Liver (tissue), 9 donors: ENCODE results near the gene WHRN. TPM values are rescaled to one million over a fixed set of nuclear protein-coding genes. Genes with fewer than 3 reads are reported as not detected.

Source experiments
- DNase-seq: peaks from one replicate; pipeline ENCODE4 v3.0.0-alpha.2; 2017; ENCODE audit warnings: low spot score
- H3K27ac ChIP-seq, 2 donors: one replicate each; pipeline ENCODE4 v1.7.0; 2013; ENCODE audit warnings: inconsistent platforms in 2 of 2, low read length in 2 of 2, control low read depth in 1 of 2, low read depth in 1 of 2, mild to moderate bottlenecking in 1 of 2
- H3K27me3 ChIP-seq, 4 donors: one replicate each; pipeline versions ENCODE4 v1.6.1 to v1.7.0; 2013; ENCODE audit warnings: low read length in 3 of 4, inconsistent platforms in 1 of 4, mild to moderate bottlenecking in 1 of 4, moderate library complexity in 1 of 4; ENCODE audit not compliant: control insufficient read depth in 4 of 4, insufficient read depth in 4 of 4
- H3K36me3 ChIP-seq, 4 donors: one replicate each; pipeline versions ENCODE4 v1.6.1 to v1.7.0; 2013; ENCODE audit warnings: low read length in 3 of 4, mild to moderate bottlenecking in 3 of 4, low read depth in 1 of 4, moderate library complexity in 1 of 4; ENCODE audit not compliant: control insufficient read depth in 4 of 4, insufficient read depth in 3 of 4
- H3K4me1 ChIP-seq, 4 donors: one replicate each; pipeline versions ENCODE4 v1.6.1 to v1.7.0; 2013; ENCODE audit warnings: low read length in 3 of 4, mild to moderate bottlenecking in 3 of 4, moderate library complexity in 1 of 4; ENCODE audit not compliant: control insufficient read depth in 4 of 4, insufficient read depth in 4 of 4
- H3K4me3 ChIP-seq, 3 donors: one replicate each; pipeline versions ENCODE4 v1.6.1 to v1.7.0; 2013; ENCODE audit warnings: low read length in 3 of 3, control low read depth in 1 of 3, low read depth in 1 of 3, mild to moderate bottlenecking in 1 of 3
- H3K9ac ChIP-seq, 2 donors: one replicate each; pipeline ENCODE4 v1.7.0; 2013; ENCODE audit warnings: low read length in 2 of 2, mild to moderate bottlenecking in 2 of 2, moderate library complexity in 2 of 2, control low read depth in 1 of 2, low read depth in 1 of 2
- H3K9me3 ChIP-seq, 4 donors: one replicate each; pipeline versions ENCODE4 v1.6.1 to v1.7.0; 2013; ENCODE audit warnings: low read length in 3 of 4; ENCODE audit not compliant: control insufficient read depth in 4 of 4
- ATF3 ChIP-seq: IDR thresholded peaks from 2 replicates; pipeline ENCODE4 v1.6.1; 2016; ENCODE audit warnings: antibody characterized with exemption
- EGR1 ChIP-seq, 2 donors: IDR thresholded peaks; 2 replicates each; pipeline ENCODE4 v1.6.1; 2016 to 2018; ENCODE audit warnings: antibody characterized with exemption in 2 of 2, low read depth in 2 of 2
- FOXA1 ChIP-seq: IDR thresholded peaks from 2 replicates; pipeline ENCODE4 v1.6.1; 2016; ENCODE audit warnings: antibody characterized with exemption
- FOXA2 ChIP-seq: IDR thresholded peaks from 2 replicates; pipeline ENCODE4 v1.6.1; 2016; ENCODE audit warnings: antibody characterized with exemption
- GABPA ChIP-seq, 2 donors: IDR thresholded peaks in 1 of 2; conservative IDR thresholded peaks in 1 of 2; 2 replicates each; pipeline ENCODE4 v1.6.1; 2016; ENCODE audit warnings: antibody characterized with exemption in 2 of 2, mild to moderate bottlenecking in 1 of 2, moderate library complexity in 1 of 2
- HNF4A ChIP-seq, 2 donors: conservative IDR thresholded peaks; 2 replicates each; pipeline ENCODE4 v1.6.1; 2016; ENCODE audit warnings: antibody characterized with exemption in 2 of 2, mild to moderate bottlenecking in 2 of 2
- HNF4G ChIP-seq: IDR thresholded peaks from 2 replicates; pipeline ENCODE4 v1.6.1; 2016; ENCODE audit warnings: antibody characterized with exemption
- JUND ChIP-seq, 2 donors: IDR thresholded peaks; 2 replicates each; pipeline ENCODE4 v1.6.1; 2016; ENCODE audit warnings: antibody characterized with exemption in 2 of 2
- MAX ChIP-seq: IDR thresholded peaks from 2 replicates; pipeline ENCODE4 v1.6.1; 2016; ENCODE audit warnings: antibody characterized with exemption
- NR2F2 ChIP-seq: IDR thresholded peaks from 2 replicates; pipeline ENCODE4 v1.6.1; 2016; ENCODE audit warnings: antibody characterized with exemption
- RAD21 ChIP-seq, 2 donors: IDR thresholded peaks; 2 replicates each; pipeline ENCODE4 v1.6.1; 2016; ENCODE audit warnings: antibody characterized with exemption in 2 of 2, mild to moderate bottlenecking in 2 of 2
- RXRA ChIP-seq, 2 donors: IDR thresholded peaks; 2 replicates each; pipeline ENCODE4 v1.6.1; 2017 to 2018; ENCODE audit warnings: antibody characterized with exemption in 2 of 2, mild to moderate bottlenecking in 1 of 2
- SP1 ChIP-seq: IDR thresholded peaks from 2 replicates; pipeline ENCODE4 v1.6.1; 2018; ENCODE audit warnings: antibody characterized with exemption, mild to moderate bottlenecking
- YY1 ChIP-seq: IDR thresholded peaks from 2 replicates; pipeline ENCODE4 v1.6.1; 2016; ENCODE audit warnings: antibody characterized with exemption, mild to moderate bottlenecking
- WGBS: extraction: QIAGEN DNeasy Blood & Tissue Kit; methylation state at CpG from one replicate; pipeline ENCODE4 v1.1.7; 2013; 5-methylcytosine and 5-hydroxymethylcytosine counted together
- polyA plus RNA-seq, 2 donors: library from polyadenylated mRNA; stranded (reverse) in 1 of 2; unstranded in 1 of 2; fragments of 200-250 nt in 1 of 2; fragments of >200 nt in 1 of 2; fragmentation: Nextera tagmentation in 1 of 2; extraction: Ambion mirVana in 1 of 2; gene quantifications; one replicate each; pipeline versions ENCODE4 v1.2.1 to v1.2.3, GENCODE V29; 2013 to 2015
- total RNA-seq, 2 donors: library from RNA; depleted of rRNA; stranded (reverse); fragments of >200 nt; gene quantifications; one replicate each; pipeline ENCODE4 v1.2.3, GENCODE V29; 2014
- TF ChIP-seq, protein P1 (sequence below): fragments of 150-350 bp; IDR thresholded peaks from 2 replicates; pipeline ENCODE4 v1.5.1; 2017; ENCODE audit warnings: improper control_type of control experiment, low read depth, low read length; ENCODE audit not compliant: missing input control
- TF ChIP-seq, protein P2 (sequence below): IDR thresholded peaks from 2 replicates; pipeline ENCODE4 v1.6.1; 2016; ENCODE audit warnings: antibody characterized with exemption
- donor health status: healthy.
- donor health status: healthy.
- donor health status: healthy.
- donor health status: healthy.
- donor health status: healthy.

WHRN gene
- total and polyA plus RNA-seq, 4 donors: 0.42 to 1.9 (median 0.88) TPM

- no peak overlapping the region for H3K9ac ChIP-seq
- H3K36me3 ChIP-seq: no peaks in the 10 kb centered on the region
- no peak overlapping the region for H3K27ac ChIP-seq
- no peaks in the 10 kb centered on the region for H3K9me3 ChIP-seq
- no peak for TF ChIP-seq FOXA2
- TF ChIP-seq YY1: no peak
- TF ChIP-seq EGR1 (IDR thresholded peaks at IDR 0.05; ENCODE audit: low read depth in 2 of 2): no peak
- TF ChIP-seq, protein P1, sequence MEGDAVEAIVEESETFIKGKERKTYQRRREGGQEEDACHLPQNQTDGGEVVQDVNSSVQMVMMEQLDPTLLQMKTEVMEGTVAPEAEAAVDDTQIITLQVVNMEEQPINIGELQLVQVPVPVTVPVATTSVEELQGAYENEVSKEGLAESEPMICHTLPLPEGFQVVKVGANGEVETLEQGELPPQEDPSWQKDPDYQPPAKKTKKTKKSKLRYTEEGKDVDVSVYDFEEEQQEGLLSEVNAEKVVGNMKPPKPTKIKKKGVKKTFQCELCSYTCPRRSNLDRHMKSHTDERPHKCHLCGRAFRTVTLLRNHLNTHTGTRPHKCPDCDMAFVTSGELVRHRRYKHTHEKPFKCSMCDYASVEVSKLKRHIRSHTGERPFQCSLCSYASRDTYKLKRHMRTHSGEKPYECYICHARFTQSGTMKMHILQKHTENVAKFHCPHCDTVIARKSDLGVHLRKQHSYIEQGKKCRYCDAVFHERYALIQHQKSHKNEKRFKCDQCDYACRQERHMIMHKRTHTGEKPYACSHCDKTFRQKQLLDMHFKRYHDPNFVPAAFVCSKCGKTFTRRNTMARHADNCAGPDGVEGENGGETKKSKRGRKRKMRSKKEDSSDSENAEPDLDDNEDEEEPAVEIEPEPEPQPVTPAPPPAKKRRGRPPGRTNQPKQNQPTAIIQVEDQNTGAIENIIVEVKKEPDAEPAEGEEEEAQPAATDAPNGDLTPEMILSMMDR: no peak
- TF ChIP-seq NR2F2: no peak
- TF ChIP-seq RXRA (IDR thresholded peaks at IDR 0.05): no peak
- no peak for TF ChIP-seq MAX
- no peak for TF ChIP-seq GABPA (IDR thresholded peaks at IDR 0.05 in 1 of 2, conservative IDR thresholded peaks at IDR 0.05 in 1 of 2)
- TF ChIP-seq HNF4G: no peak
- no peak for TF ChIP-seq SP1
- no peak for TF ChIP-seq HNF4A (conservative IDR thresholded peaks at IDR 0.05)
- TF ChIP-seq, protein P2, sequence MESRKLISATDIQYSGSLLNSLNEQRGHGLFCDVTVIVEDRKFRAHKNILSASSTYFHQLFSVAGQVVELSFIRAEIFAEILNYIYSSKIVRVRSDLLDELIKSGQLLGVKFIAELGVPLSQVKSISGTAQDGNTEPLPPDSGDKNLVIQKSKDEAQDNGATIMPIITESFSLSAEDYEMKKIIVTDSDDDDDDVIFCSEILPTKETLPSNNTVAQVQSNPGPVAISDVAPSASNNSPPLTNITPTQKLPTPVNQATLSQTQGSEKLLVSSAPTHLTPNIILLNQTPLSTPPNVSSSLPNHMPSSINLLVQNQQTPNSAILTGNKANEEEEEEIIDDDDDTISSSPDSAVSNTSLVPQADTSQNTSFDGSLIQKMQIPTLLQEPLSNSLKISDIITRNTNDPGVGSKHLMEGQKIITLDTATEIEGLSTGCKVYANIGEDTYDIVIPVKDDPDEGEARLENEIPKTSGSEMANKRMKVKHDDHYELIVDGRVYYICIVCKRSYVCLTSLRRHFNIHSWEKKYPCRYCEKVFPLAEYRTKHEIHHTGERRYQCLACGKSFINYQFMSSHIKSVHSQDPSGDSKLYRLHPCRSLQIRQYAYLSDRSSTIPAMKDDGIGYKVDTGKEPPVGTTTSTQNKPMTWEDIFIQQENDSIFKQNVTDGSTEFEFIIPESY: no peak
- TF ChIP-seq ATF3: no peak
- TF ChIP-seq FOXA1: no peak
- 96% methylated on average over 2 of the region's 2 CpGs for WGBS
- H3K4me1 ChIP-seq: peaks cover 0 to 5% (median 2%) of the 10 kb centered on the region in 4 donors
- no peaks in the 10 kb centered on the region for H3K27me3 ChIP-seq
- H3K4me3 ChIP-seq: no peak overlapping the region
- DNase-seq: no peak
These were observed 37.4 kb downstream of the WHRN start for GRCh38 chr9:114467910-114468309.

GRCh38 chr9:114467226-114467750 lies 38.0 kb downstream of the WHRN start:
- Histone ChIP-seq H3K27me3 (no peaks in the 10 kb centered on the region), H3K9ac (no peak overlapping the region), H3K4me3 (no peak overlapping the region), H3K9me3 (no peaks in the 10 kb centered on the region), H3K27ac (no peak overlapping the region), H3K36me3 (no peaks in the 10 kb centered on the region), H3K4me1 (peaks cover 0 to 5% (median 2%) of the 10 kb centered on the region in 4 donors)
- no peak for DNase-seq
- no peak for TF ChIP-seq RAD21 (IDR thresholded peaks at IDR 0.05)
- TF ChIP-seq YY1: no peak
- TF ChIP-seq JUND (IDR thresholded peaks at IDR 0.05): no peak
- no peak for TF ChIP-seq EGR1 (IDR thresholded peaks at IDR 0.05; ENCODE audit: low read depth in 2 of 2)
- TF ChIP-seq SP1: no peak
- WGBS: 96% methylated on average over 19 of the region's 19 CpGs
